HUES6 (cell line): ENCODE results near the gene AGO3.

Experiments
- H3K27ac ChIP-seq: 2 replicates; pipeline ENCODE4 v1.7.0; 2013; ENCODE audit warnings: low read depth, mild to moderate bottlenecking, low read length, inconsistent platforms
- H3K27me3 ChIP-seq: 2 replicates; pipeline ENCODE4 v1.6.1; 2013; ENCODE audit warnings: low read length; ENCODE audit not compliant: control insufficient read depth, insufficient read depth
- H3K36me3 ChIP-seq: 2 replicates; pipeline ENCODE4 v1.6.1; 2013; ENCODE audit warnings: low read length; ENCODE audit not compliant: control insufficient read depth, insufficient read depth
- H3K4me1 ChIP-seq: 2 replicates; pipeline ENCODE4 v1.6.1; 2013; ENCODE audit warnings: low read length; ENCODE audit not compliant: control insufficient read depth, insufficient read depth
- H3K4me3 ChIP-seq: 2 replicates; pipeline ENCODE4 v1.5.1; 2013; ENCODE audit warnings: low read depth, low read length
- H3K9ac ChIP-seq: one replicate; pipeline ENCODE4 v1.6.1; 2013; ENCODE audit warnings: mild to moderate bottlenecking, low read length
- H3K9me3 ChIP-seq: 2 replicates; pipeline ENCODE4 v1.6.1; 2013; ENCODE audit warnings: low read depth, low read length; ENCODE audit not compliant: control insufficient read depth, insufficient read depth

The AGO3 gene

DNA sequence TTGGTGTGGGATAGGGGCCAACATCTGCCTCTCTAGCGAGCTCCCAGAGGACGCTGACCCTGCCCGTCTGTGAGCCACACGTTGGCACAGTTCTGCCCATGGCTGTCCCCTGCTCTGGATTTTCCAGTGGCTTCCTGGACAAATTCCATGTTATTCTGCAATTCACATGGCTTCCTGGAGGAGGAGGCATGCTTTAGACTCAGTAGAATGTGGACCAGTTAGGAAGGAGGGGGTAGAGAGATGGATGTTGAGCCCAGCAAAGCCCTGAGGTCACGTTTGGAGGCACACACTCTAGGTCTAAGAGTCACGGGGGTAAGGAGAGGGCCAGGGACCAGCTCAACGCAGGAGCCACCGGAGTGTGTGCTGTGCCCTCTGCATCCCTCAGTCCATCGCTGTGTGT lies 181.9 kb downstream of the AGO3 start:
- no peak overlapping the region for H3K4me3 ChIP-seq
- H3K27ac ChIP-seq, result no peak overlapping the region
- no peaks in the 10 kb centered on the region for H3K27me3 ChIP-seq
- H3K4me1 ChIP-seq, result peaks cover 14% of the 10 kb centered on the region; the same call in 1 of the 2 replicates
- no peaks in the 10 kb centered on the region for H3K36me3 ChIP-seq
- H3K9ac ChIP-seq, result no peak overlapping the region
- no peaks in the 10 kb centered on the region for H3K9me3 ChIP-seq

DNA sequence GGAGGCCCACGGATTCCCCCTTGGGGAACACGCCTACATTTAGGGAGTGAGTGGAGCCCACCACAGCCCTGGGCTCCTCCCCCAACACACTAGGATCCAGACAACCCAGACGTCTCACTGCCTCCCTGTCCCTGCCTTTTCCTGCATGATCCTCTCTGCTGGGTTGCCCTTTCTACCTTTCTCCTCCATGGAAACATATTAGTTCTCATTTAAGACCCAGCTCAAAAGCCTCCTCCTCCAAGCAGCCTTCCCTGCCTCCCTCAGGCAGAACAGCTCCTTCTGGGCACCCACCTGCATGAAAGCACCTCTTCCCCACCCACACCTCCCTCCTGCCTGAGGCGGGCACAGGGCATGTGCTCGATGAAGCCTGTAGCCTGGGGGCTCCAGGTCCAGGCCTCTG lies 183.5 kb downstream of the AGO3 start:
- H3K4me3 ChIP-seq, result no peak overlapping the region
- H3K27ac ChIP-seq, result no peak overlapping the region
- H3K4me1 ChIP-seq, result peaks cover 18% of the 10 kb centered on the region
- H3K27me3 ChIP-seq, result no peaks in the 10 kb centered on the region
- H3K9ac ChIP-seq, result no peak overlapping the region
- no peaks in the 10 kb centered on the region for H3K9me3 ChIP-seq
- no peaks in the 10 kb centered on the region for H3K36me3 ChIP-seq

DNA sequence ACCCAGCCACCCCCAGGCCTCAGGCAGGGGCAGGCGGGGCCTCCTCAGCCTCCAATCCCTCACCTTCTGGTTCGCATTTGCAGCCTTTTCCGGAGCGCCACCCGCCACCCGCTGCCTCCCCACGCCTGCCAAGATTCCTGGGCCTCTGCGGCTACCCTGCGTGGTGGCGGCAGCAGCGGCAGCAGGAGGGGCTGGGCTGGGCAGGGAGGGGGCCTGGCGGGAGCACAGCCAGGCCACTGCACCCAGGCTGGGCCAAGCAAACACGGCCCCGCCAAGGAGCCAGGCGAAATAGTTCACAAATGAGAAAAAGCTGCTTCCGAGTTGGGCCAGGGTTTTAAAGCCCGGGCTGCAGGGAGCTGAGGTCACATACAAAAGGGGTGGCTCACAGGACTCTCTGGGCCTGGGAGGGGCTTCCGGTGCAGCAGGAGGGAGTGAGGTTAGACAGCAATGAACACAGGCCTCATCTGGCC lies 184.3 kb downstream of the AGO3 start:
- Histone ChIP-seq H3K27ac (no peak overlapping the region), H3K4me1 (peaks cover 18% of the 10 kb centered on the region), H3K9me3 (no peaks in the 10 kb centered on the region), H3K36me3 (no peaks in the 10 kb centered on the region), H3K27me3 (no peaks in the 10 kb centered on the region), H3K9ac (no peak overlapping the region), H3K4me3 (no peak overlapping the region)

DNA sequence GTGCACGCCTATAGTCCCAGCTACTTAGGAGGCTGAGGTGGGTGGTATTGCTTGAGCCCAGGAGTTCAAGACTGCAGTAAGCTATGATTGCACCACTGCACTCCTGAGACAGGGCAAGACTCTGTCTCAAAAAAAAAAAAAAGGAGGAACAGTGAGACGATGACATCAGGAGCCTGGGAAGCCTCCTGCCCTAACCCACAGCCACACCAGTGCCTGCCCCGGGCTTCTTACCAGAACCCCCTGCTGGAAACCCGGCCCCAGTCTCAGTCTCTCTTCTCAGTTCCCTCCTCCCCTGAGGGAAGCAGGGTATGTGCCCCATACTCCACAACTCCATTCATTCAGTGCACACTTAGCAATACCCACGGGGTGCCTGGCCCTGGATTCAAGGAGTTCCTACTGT lies 185.0 kb downstream of the AGO3 start:
- no peak overlapping the region for H3K27ac ChIP-seq
- H3K9ac ChIP-seq, result no peak overlapping the region
- H3K4me3 ChIP-seq, result no peak overlapping the region
- peaks cover 18% of the 10 kb centered on the region for H3K4me1 ChIP-seq
- H3K36me3 ChIP-seq, result no peaks in the 10 kb centered on the region
- no peaks in the 10 kb centered on the region for H3K9me3 ChIP-seq
- no peaks in the 10 kb centered on the region for H3K27me3 ChIP-seq

DNA sequence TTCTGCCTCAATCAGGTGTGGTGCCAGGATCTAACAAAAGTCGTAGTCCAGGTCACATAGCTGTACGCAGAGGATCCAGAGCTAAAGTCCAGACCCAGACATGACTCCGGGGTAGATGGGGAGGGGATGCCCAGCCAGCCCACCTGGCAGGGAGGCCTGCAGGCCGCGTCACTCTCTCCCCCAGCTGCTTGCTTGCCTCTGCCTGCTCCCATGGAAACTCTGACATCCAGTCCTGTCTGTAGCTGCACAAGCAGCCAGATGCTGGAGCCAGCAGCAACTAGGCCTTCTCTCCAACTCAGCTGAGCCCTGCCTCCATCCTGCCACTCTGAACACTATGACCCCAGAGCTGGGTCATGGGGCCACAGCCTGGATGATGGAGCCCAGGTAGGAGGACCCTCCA lies 186.0 kb downstream of the AGO3 start:
- H3K9ac ChIP-seq, result no peak overlapping the region
- peaks cover 1% of the 10 kb centered on the region; the same call in 1 of the 2 replicates for H3K27me3 ChIP-seq
- H3K4me1 ChIP-seq, result peaks cover 18% of the 10 kb centered on the region
- no peaks in the 10 kb centered on the region for H3K36me3 ChIP-seq
- H3K27ac ChIP-seq, result no peak overlapping the region
- no peak overlapping the region for H3K4me3 ChIP-seq
- H3K9me3 ChIP-seq, result no peaks in the 10 kb centered on the region

DNA sequence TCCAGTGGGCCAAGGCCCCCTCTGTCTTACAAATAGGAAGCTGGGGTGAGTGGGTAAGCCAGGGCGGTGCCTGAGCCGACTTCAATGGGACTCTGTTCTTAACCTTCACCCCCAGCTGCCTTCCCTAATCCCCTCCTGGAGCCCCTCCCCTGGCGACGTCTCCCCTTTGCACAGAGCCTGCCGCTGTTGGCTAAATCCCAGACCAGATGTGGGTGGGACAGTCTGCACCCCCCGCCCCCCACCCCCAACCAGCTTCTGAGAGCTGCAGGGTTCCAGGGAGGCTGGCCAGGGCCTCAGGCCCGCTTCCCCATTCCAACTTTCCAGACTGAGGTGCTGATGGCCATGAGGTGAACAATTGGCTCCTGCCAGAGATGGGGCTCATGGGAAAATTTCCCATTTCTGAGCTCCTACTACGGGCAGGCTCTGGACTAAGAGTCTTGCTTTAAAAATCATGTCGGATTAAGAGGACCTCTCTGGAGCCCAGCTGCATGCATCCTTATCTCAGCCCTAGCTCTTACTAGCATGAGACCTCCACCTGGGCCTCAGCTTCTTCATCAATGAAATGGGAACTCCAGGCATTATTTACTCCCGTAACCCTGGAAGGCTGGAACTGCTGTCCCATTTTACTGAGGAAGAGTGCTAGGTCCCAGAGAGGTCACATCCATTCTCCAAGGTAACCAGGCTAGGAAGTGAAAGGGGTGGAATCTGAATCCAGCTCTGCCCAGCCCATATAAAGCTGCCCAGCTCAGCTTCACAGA lies 187.7 kb downstream of the AGO3 start:
- H3K4me1 ChIP-seq, result peaks cover 18% of the 10 kb centered on the region
- H3K9me3 ChIP-seq, result no peaks in the 10 kb centered on the region
- H3K36me3 ChIP-seq, result no peaks in the 10 kb centered on the region
- no peak overlapping the region for H3K27ac ChIP-seq
- peaks cover 18% of the 10 kb centered on the region for H3K27me3 ChIP-seq
- H3K4me3 ChIP-seq, result no peak overlapping the region
- H3K9ac ChIP-seq, result no peak overlapping the region

DNA sequence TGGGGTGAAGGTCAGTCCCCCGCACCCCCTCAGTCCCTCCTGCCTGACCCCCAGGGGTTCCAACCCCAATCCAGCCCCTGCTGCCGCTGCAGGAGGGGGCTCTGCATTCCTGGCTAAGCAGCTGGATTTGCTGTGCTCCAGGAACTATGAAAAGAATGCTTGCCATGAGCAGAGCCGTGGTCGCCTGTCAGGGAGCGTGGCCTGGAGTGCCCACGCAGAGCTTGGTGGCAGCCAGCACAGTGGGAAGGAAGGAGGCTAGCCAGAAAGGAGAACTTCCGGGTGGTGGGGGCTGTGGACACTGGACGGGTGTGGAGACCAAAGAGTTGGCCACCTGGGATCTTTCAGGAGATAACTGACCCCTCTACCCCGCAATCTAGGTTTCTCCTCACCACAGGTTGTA lies 188.6 kb downstream of the AGO3 start:
- peaks cover 27% of the 10 kb centered on the region for H3K27me3 ChIP-seq
- H3K27ac ChIP-seq, result no peak overlapping the region
- peaks cover 18% of the 10 kb centered on the region for H3K4me1 ChIP-seq
- H3K9ac ChIP-seq, result no peak overlapping the region
- no peaks in the 10 kb centered on the region for H3K9me3 ChIP-seq
- no peak overlapping the region for H3K4me3 ChIP-seq
- H3K36me3 ChIP-seq, result no peaks in the 10 kb centered on the region
